HUDEP-2 (cell line): ENCODE data around the gene VOPP1.

Experiments
- DNase-seq, 76 experiments: peaks; one replicate each; lab custom pipeline; 2025; ENCODE audit not compliant: unreplicated experiment in 76 of 76; lab: John Stamatoyannopoulos, UW

The VOPP1 gene

DNA sequence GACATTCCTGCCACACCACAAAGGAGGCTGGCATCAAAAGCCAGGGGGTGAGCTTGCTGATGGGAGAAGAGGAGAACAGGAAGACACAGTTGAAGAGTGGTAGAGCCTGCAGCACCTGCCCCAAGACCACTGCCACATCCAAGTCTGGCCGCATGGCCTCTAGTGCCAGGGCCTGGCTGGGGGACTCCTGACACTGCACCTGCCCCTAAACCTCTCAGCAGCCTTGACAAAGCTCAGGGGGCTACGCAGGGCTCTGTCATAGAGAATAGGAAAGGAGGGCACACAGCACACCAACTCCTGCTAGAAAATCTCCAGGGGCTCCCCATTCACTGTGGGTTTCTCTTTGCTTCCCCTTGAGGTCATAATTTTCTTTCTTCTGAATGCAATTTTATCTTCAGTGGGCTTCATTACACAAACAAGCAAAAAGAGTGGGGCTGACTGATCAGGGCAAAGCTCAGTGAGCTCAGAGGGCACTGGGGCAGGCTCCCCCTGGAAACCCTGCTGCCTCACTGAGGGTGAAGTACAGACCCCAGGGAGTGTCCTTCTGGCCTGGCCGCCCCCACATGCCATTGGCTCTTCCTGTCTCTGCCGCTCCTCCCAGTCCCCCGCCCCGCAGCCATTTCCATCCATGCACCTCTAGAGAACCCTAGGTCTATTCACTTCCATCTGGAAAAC lies 37.2 kb downstream of the VOPP1 start:
- DNase-seq, result no peak

DNA sequence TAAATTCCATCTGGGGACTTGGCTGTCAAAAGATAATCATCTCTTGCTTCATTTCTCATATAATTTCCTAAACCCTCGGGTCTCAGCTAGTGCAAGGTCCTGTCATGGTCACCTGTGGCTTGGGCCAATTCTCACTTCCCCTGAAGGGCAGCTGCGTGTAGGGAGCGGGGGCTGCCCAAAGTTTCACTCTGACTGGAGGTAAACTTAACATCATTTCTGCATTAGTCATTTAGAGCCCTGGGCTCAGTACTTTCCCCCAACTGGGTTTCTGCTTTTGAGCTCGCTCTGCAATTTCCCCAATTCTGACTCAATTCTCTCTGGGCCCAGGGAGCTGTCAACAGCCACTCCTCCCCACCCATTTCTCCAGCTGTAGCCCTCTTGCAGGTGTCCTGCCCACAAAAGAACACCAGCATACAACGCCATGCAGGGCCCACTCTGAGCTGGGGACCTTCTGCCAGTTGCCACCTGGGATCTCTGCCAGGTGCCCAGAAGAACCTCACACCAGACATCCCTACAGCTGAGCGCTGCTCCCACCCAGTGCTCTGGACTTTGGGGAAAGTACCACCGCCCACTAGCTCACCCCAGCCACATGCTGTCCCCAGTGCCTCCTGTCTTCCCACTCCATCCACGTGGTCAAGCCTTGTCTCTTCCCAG lies 37.9 kb downstream of the VOPP1 start:
- DNase-seq, result no peak

DNA sequence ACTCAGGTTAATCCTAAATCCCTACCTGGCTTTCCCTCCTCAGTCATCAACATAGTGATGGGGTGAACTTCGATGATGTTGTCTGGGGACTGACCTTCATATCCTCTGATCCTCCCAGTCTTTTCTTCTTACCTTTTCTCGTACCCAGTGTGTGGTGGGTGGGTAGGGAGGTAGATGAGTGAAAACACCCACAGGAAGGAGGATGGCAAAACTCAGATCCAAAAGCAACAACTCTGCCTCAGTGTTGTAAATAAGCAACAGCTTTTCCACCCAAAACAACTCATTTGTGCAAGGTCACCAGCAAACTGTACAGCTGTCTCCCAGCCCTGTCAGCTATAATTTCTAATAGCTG lies 38.6 kb downstream of the VOPP1 start:
- DNase-seq, result no peak

DNA sequence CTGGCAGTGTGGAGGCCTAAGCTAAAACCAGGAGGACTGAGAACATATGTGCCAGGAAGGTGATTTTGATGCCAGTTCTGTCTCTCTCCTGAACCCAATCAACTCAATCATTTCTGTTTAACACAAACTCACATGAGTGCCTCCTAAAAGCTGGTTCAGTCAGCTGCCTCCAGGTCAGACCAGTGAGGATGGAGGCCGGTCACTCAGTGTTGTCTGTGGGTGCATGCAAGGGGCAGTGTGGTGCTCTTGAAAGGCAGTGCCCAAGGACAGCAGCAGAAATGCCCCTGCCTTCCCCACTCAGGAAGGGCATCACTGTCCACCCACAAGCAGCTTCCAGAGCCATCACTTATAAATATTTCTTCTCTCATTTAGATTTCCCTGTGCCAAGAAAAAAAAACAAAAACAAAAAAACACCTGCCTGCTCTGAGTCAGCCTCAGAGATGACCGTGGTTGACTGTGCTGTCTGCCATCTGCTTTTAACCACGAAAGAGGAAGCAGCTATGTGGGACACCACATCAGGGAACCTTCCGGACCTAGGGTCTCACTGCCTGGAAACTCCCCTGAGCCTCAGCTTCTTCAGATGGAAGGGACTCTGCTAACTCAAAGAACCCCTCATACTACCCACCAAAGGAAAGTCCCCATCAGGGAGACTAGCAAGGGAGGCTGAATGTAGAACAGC lies 39.1 kb downstream of the VOPP1 start:
- peak in 4 of 76 experiments; percentile 7 to 28 (median 12) for DNase-seq

DNA sequence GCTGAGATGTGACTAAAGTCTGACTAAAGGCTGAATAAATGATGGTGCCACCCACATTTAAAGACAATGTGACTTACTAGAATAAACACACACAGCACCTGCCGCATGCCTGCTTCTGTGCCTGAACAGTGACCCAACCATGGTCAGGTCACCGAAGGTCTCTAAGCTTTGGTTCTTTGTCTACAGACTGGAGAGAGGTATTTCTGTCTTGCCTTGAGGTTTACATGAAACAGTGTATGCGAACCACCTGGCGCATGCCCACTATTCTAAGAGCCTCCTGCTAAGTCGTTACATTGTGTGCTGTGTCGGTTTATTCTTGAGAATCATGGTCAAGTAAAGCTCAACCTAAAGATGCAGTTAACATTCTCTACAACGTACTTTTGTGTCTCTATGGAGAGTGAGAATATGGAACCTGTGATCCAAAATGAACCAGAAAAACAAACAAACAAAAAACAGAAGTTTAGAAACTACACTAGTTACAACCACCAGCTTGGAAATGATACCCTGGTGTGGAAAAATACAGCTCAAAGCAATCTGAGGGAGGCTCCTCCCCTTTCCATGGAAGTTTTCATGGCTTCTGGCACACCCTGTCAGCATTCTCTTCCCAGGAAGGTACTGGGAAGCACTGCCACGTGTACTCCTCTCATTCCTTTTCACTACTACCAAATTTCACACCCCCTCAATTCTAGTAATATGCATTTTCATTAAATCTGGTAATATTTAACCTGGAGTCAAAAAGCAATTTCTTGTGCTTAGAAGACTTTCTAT lies 40.0 kb downstream of the VOPP1 start:
- no peak for DNase-seq

DNA sequence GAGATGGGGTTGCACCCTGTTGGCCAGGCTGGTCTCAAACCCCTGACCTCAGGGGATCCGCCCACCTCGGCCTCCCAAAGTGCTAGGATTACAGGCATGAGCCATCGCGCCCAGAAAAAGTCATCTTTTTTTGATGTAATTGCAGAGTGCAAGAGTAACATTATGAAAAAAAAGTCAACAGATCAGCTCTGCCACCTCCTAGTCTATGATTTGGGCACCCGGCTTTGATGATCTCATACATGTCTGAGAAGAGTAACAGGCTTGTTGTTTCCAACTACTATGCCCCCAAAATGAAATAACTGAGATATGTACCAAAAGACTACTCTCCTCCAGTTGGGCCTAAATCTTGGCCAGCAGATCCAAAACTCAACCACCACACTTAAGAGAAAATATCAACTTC lies 40.8 kb downstream of the VOPP1 start:
- no peak for DNase-seq

DNA sequence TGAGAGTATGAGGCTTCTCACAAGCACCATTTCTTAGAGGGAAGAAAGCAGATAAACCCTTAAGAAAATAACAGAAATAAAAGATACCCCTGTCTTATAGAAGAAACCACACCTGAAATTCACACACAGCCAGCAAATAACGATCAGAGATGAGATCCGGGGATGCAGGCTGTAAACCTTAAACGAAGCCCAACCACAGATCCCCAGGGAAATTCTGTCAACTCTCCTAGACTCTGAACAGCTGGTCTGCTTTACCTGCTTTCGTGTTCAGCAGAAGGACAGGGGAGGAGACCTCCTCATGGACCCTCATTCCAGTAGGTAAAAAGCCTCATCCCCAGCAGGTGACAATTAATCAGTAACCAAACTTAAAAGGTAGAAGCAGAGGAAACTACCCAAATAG lies 45.0 kb downstream of the VOPP1 start:
- no peak for DNase-seq

DNA sequence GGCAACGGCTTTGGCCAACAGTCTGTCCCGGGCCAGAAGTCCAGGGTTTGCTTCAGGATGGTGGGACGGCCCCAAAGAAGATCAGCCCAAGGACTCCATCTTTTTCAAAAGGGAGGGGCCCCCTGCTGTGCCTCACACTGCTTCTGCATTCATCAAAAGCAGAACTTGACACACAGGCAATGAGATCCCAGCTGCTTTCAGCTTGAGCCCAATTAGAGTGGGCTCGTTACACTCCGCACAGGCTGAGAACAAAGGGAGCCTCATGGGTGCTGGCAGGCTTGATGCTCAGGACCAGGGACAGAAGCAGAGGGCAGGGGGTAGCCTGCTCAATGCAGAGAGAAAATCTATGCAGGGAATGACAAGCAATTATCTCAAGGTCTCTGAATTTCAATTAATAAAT lies 45.5 kb downstream of the VOPP1 start:
- DNase-seq, result no peak

DNA sequence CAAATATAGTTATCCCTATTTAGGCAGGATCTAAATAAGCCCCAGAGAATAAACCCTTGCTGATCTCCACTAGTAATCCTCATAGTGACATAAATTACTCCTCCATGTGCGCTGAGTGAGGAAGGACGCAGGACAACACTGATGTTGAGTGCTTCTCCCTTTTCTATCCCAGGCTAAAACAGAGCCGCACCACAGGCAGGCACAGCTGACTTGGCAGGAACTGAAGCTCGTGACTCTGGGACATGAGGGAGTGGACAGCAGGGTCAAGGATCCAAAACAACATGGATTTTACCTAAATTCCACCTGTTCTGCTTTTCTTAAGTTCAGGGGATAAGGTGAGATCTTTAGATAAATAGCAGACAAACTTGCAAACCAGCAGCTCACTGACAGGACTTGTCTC lies 46.0 kb downstream of the VOPP1 start:
- no peak for DNase-seq

DNA sequence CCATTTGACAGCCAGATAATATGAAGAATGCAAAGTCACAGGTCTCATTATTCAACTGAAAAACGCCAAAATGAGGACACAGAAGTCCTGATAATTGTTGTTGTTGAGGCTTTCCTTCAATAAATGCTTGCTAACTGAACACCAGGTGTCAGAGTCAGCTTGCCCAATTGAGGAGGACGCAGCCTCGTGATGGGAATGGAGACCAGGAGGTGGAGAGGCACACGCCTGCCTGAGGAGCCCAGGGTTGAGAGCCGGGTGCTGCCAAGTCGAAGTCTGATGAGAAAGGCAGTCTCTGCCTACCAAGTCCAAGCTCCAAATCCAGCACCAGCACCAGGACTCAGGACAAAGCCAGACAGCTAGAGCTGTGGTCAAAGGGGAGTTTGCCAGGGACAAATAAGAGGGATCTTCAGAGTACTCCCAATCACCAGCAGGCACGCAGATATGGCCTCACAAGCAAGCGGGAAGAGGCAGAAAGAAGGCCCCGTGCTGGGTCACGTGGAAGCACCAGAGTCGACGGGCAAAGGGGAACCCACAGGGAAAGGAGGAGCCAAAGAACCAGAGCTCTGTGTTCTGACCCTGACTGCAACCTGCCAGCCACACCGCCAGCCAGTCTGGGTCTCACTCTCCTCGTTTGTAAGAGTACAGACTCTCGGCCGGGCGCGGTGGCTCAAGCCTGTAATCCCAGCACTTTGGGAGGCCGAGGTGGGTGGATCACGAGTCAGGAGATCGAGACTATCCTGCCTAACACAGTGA lies 47.6 kb downstream of the VOPP1 start:
- no peak for DNase-seq

DNA sequence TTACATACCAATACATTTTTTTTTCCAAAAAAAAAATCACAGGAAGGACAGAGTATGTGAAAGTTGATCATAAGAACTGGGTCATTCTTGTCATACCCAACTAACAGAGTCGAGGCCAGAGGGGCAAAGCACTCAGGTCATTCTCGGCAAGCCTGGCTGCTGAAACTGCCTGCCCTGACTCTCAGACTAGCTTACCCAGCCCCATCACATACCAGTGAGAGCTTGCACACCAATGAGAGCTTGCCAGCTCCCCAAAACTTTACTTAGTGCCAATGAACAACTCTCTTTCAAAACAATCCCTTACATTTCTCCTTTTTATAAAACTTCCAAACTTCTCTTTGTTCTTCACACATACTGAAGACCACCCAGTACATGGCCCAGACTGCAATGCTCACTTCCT lies 48.9 kb downstream of the VOPP1 start:
- no peak for DNase-seq

DNA sequence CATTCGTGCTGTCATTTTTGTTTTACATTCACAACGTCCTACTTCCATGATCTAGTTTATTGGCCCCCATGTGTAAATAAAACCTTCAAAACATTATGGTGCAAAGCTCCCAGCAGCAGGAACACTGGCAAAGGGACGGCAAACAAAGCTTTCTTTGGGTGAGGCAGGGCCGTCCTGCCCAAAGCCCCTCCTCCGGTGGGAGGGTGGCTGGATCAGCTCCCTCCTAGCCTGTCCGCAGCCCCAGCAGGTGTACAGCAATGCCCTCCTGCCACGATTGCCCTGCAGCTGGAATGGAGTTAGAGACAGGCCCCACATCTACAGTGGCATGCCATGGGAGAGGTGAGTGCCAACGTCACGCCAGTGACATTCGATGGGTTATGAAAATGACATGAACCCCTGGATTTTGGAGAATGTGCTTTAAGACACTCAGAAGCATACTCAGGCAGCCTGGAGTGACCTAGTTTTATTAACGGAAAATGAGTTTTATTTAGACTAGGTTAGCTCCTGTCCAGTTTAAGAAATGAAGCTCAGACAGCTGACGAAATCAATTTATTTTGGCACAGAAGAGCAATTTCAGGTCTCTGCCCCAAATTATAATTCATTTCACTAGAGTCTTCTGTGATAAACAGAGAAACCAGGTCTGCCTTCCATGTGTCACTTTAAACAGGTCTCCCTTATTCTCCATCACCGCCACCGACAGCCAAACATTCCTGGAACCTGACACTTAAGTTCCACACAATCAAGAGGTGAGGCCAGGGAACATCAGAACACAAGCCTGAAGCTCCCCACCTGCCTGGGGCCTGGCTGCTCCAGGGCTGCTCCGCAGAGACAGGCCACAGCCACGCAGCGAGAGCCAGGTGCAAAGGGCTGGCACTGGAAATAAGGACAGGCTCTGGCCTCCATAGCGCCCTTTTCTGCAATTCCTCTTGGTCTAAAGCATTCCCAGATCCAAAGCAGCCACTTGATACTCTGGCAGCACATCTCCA lies 50.1 kb downstream of the VOPP1 start:
- no peak for DNase-seq

DNA sequence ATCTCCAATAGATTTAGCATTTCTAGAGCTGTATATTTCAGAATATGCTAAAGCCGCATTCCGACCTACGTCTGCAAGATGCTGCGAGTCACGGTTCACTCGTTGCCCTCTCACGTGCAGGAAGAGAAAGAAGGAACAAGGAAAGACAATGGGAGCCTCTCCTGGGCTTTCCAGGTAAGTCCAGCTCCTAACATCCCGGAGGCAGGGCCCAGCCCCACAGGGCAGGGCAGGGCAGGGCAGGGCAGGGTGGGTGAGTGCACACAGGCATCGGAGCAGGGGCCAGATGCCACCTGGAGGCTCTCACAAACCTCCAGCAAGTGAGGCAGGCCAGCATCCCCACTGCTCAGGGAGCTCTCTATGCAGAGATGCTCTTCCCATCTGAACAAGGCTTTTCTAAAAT lies 50.8 kb downstream of the VOPP1 start:
- no peak for DNase-seq

DNA sequence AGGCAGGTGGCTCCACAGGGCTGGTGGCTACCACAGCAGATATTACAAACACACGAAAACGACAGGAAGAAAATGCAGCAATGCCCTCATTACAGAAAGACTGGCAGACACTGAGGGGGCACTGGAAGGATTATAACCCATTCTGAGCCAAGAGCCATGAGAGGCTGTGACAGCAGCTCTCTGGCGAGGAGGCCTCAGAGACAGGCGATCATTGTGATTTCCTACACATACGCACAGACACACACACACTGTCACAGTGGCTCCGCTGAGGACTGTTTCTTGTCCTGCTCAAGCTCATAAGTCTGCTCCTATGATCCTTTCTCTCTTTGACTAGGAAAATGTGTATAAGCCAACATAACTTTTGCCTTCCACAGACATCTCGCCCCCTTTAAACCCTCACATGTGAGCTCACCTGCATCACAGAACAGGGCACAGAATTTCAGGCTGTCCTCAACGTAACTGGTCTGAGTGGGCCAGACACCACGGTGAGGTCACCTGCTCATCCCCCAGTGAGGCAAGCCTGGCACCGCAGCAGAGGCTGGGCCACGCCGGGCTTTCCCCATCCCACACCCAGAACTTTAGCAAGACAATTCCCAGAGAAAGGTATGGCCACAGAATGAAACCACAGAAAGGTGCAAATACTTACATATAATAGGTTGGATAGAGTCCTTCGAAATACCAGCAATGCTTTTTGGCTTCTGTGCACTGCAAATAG lies 51.7 kb downstream of the VOPP1 start:
- DNase-seq, result no peak

DNA sequence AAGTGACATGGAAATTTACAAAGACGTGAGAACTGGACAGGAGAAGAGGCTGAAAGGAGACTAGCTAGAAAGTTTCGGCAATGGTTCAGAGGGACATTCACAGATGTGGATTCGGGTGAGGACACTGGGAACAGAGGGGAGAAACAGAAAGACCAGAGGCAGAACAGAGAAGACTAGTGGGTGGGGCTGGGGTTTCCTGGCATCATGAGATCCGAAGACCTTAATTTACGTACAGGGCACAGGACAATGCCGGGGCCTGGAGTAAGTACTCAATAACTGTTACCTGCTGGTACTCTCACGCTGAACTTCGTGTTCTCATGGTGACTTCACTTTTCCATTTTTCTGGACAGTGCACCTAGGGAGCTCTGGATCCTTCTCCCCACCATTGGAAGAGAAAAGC lies 53.5 kb downstream of the VOPP1 start:
- DNase-seq, result no peak

DNA sequence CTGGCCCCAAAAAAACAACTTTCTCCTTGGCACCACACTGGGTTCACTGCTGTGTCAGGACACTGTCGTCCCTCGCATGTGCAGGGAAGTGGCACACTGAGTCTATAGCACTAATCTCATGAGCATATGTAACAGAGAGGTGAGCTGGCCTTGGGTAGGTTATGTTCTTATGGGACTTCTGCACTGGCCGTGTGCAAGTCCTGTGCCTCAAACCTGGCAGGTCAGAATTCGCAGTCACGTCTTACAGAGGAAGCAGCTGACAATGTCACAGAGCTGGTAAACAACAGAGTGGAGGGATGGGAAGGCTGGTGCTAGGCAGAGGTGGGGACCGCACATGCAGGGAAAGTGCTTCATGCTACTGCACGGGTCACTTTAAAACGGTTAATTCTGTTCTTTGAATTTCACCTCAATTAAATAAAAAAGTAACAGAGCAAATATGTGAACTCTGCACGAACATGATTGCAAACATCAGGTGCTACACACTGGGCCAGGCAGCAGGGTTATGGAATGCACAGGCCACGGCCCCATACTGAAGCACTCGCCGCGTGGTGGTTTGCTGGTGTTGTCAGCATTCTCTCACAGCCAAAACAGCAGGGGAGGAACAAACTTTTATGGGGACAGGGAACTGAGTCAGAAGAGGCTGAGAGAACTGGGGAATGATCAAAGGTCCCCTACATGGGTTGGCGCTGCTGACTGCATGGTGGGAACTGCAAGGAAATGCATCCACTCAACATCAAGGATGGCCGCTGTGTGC lies 54.2 kb downstream of the VOPP1 start:
- DNase-seq, result no peak

DNA sequence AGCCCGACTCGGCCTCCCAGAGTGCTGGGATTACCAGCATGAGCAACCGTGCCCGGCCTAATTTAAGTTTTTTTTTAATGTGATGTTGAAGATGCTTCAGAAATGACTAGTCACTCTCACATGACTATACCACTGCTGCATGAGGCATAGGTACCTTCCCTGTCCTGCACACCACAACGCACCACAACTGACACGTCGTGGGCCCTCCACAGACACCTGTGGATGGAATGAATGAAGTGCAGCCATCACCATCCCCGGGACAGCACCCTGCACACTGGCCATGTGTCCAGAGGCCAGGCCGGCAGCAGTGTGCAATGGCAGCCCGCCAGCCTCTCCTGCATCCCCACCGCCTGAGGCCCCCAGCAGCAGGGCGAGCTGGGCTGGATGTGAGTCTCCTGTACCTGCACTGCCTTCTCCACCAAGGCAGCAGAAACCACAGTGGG lies 55.1 kb downstream of the VOPP1 start:
- no peak for DNase-seq

DNA sequence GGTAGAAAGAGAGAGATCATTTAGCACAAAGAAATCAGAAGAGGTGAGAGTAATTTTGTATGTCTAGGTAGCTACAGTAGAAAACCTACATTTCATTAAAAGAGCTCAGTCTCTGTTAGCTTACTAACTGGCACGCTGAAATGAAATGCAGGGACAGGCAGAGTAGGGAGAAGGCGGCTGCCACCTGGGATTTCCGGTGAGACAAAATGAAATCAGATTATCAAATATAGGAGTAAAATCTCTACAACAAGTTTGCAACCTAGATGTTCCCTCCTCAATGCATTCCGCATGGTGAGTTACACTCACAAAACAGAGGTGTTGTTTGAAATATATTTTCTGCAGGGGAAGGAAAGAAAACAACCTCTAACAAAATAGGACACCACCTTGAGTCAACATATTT lies 55.9 kb downstream of the VOPP1 start:
- DNase-seq, result no peak
